ENCODE measurements around the gene CCL3. TPM values are rescaled to one million over a fixed set of nuclear protein-coding genes. Genes with fewer than 3 reads are reported as not detected.

CCL3 gene
- polyA plus RNA-seq, 1 donor from 2014 or later, result not detected

DNA sequence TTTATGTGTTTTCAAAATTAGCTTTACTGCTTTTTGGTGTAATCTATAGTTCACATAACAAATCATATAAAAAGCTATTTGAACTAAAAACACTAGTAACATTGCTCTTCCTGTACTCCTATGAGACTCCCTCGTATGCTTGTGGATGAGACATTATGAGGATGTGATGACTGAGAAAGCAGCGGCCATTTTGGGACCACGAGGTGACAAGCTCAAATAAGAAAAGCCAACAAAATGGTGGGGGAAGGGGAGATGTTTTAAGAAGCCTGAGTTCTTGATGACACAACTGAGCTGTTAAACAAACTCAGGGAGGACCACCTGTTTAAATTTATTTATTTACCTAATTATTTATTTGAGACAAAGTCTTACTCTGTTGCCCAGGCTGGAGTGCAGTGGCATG, 21.4 kb downstream of the CCL3 start:
- no peak overlapping the region for H3K4me3 ChIP-seq (ENCODE audit: low read length)
- no peak overlapping the region for H3K9ac ChIP-seq (ENCODE audit: low read length)
- H3K79me2 ChIP-seq (replicated peaks; ENCODE audit: insufficient read depth, low read length), result no peaks in the 10 kb centered on the region
- H3K9me3 ChIP-seq (ENCODE audit: low read length), result no peaks in the 10 kb centered on the region
- no peak overlapping the region for H3K27ac ChIP-seq (ENCODE audit: low read length)
- H2AFZ ChIP-seq (ENCODE audit: low read depth, low read length), result no peak overlapping the region
- no peaks in the 10 kb centered on the region for H3K9me2 ChIP-seq (ENCODE audit: insufficient read depth, low read length)
- no peaks in the 10 kb centered on the region for H3K27me3 ChIP-seq (ENCODE audit: insufficient read depth, low read depth, low read length)
- H3F3A ChIP-seq (ENCODE audit: insufficient read depth, low read length, poor library complexity, severe bottlenecking), result no peaks in the 10 kb centered on the region
- no peaks in the 10 kb centered on the region for H3K36me3 ChIP-seq (ENCODE audit: insufficient read depth, low read length)
- TF ChIP-seq MXI1 (conservative IDR thresholded peaks at IDR 0.05; ENCODE audit: poor library complexity, severe bottlenecking) (no peak), EP300 (conservative IDR thresholded peaks at IDR 0.05; ENCODE audit: poor library complexity, severe bottlenecking) (no peak), EZH2 (IDR thresholded peaks at IDR 0.05; ENCODE audit: borderline replicate concordance, insufficient read depth, low read length, poor library complexity, severe bottlenecking) (no peak), POLR2AphosphoS5 (IDR thresholded peaks at IDR 0.05) (no peak), SMC3 (conservative IDR thresholded peaks at IDR 0.05; ENCODE audit: poor library complexity) (no peak), TAF1 (IDR thresholded peaks at IDR 0.05; ENCODE audit: low read depth) (no peak), RAD21 (conservative IDR thresholded peaks at IDR 0.05) (no peak)
- TF ChIP-seq, protein P1, sequence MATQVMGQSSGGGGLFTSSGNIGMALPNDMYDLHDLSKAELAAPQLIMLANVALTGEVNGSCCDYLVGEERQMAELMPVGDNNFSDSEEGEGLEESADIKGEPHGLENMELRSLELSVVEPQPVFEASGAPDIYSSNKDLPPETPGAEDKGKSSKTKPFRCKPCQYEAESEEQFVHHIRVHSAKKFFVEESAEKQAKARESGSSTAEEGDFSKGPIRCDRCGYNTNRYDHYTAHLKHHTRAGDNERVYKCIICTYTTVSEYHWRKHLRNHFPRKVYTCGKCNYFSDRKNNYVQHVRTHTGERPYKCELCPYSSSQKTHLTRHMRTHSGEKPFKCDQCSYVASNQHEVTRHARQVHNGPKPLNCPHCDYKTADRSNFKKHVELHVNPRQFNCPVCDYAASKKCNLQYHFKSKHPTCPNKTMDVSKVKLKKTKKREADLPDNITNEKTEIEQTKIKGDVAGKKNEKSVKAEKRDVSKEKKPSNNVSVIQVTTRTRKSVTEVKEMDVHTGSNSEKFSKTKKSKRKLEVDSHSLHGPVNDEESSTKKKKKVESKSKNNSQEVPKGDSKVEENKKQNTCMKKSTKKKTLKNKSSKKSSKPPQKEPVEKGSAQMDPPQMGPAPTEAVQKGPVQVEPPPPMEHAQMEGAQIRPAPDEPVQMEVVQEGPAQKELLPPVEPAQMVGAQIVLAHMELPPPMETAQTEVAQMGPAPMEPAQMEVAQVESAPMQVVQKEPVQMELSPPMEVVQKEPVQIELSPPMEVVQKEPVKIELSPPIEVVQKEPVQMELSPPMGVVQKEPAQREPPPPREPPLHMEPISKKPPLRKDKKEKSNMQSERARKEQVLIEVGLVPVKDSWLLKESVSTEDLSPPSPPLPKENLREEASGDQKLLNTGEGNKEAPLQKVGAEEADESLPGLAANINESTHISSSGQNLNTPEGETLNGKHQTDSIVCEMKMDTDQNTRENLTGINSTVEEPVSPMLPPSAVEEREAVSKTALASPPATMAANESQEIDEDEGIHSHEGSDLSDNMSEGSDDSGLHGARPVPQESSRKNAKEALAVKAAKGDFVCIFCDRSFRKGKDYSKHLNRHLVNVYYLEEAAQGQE (IDR thresholded peaks at IDR 0.05; ENCODE audit: borderline replicate concordance), result no peak
- TF ChIP-seq, protein P2, sequence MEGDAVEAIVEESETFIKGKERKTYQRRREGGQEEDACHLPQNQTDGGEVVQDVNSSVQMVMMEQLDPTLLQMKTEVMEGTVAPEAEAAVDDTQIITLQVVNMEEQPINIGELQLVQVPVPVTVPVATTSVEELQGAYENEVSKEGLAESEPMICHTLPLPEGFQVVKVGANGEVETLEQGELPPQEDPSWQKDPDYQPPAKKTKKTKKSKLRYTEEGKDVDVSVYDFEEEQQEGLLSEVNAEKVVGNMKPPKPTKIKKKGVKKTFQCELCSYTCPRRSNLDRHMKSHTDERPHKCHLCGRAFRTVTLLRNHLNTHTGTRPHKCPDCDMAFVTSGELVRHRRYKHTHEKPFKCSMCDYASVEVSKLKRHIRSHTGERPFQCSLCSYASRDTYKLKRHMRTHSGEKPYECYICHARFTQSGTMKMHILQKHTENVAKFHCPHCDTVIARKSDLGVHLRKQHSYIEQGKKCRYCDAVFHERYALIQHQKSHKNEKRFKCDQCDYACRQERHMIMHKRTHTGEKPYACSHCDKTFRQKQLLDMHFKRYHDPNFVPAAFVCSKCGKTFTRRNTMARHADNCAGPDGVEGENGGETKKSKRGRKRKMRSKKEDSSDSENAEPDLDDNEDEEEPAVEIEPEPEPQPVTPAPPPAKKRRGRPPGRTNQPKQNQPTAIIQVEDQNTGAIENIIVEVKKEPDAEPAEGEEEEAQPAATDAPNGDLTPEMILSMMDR (IDR thresholded peaks at IDR 0.05; ENCODE audit: poor library complexity, severe bottlenecking), result no peak
- H4K20me1 ChIP-seq (ENCODE audit: insufficient read depth), result no peaks in the 10 kb centered on the region
- no peak overlapping the region for H3K4me2 ChIP-seq (ENCODE audit: low read length)

DNA sequence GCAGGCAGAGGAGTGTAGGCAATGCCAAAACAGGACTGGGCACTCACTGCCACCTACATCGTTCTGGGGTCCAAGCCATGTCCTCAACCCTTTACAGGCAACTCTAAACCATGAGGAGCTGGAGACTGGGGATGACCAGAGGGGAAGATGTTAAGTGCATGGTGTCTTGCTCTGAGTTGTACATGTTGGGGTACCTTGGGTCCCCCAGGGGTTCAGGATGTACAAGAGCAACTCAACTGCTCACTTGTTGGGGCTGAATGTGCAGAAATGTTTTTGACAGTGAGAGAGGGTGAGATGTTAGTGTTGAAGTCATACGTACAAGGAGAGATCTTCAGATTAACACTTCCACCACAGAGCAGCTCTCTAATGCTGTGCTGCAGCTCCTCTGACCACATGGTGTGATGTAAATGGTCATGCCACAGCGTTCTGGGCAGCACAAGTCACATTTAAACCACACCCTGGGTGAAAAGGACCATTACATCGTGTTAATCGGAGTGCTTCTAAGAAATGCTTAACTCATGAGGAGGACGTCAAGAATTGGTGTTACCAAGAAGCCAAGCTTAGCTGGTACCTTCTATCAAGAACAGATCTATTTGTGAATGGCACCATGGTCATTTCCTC, 23.5 kb downstream of the CCL3 start:
- Histone ChIP-seq H3K9me3 (ENCODE audit: low read length) (no peaks in the 10 kb centered on the region), H4K20me1 (ENCODE audit: insufficient read depth) (no peaks in the 10 kb centered on the region), H3K79me2 (replicated peaks; ENCODE audit: insufficient read depth, low read length) (no peaks in the 10 kb centered on the region), H3K27me3 (ENCODE audit: insufficient read depth, low read depth, low read length) (no peaks in the 10 kb centered on the region), H3F3A (ENCODE audit: insufficient read depth, low read length, poor library complexity, severe bottlenecking) (no peaks in the 10 kb centered on the region), H3K9ac (ENCODE audit: low read length) (no peak overlapping the region), H3K27ac (ENCODE audit: low read length) (no peak overlapping the region), H3K4me2 (ENCODE audit: low read length) (no peak overlapping the region), H3K9me2 (ENCODE audit: insufficient read depth, low read length) (no peaks in the 10 kb centered on the region), H3K4me3 (ENCODE audit: low read length) (no peak overlapping the region), H3K36me3 (ENCODE audit: insufficient read depth, low read length) (no peaks in the 10 kb centered on the region), H2AFZ (ENCODE audit: low read depth, low read length) (no peak overlapping the region)
- TF ChIP-seq SMC3 (conservative IDR thresholded peaks at IDR 0.05; ENCODE audit: poor library complexity) (no peak), EP300 (conservative IDR thresholded peaks at IDR 0.05; ENCODE audit: poor library complexity, severe bottlenecking) (no peak), EZH2 (IDR thresholded peaks at IDR 0.05; ENCODE audit: borderline replicate concordance, insufficient read depth, low read length, poor library complexity, severe bottlenecking) (no peak), POLR2AphosphoS5 (IDR thresholded peaks at IDR 0.05) (no peak), RAD21 (conservative IDR thresholded peaks at IDR 0.05) (no peak), TAF1 (IDR thresholded peaks at IDR 0.05; ENCODE audit: low read depth) (no peak), MXI1 (conservative IDR thresholded peaks at IDR 0.05; ENCODE audit: poor library complexity, severe bottlenecking) (no peak)
- TF ChIP-seq, protein P1 (IDR thresholded peaks at IDR 0.05; ENCODE audit: borderline replicate concordance), result no peak

Data from neural cell (in vitro differentiated cells).